ENCODE measurements around the gene YTHDF1.

DNA sequence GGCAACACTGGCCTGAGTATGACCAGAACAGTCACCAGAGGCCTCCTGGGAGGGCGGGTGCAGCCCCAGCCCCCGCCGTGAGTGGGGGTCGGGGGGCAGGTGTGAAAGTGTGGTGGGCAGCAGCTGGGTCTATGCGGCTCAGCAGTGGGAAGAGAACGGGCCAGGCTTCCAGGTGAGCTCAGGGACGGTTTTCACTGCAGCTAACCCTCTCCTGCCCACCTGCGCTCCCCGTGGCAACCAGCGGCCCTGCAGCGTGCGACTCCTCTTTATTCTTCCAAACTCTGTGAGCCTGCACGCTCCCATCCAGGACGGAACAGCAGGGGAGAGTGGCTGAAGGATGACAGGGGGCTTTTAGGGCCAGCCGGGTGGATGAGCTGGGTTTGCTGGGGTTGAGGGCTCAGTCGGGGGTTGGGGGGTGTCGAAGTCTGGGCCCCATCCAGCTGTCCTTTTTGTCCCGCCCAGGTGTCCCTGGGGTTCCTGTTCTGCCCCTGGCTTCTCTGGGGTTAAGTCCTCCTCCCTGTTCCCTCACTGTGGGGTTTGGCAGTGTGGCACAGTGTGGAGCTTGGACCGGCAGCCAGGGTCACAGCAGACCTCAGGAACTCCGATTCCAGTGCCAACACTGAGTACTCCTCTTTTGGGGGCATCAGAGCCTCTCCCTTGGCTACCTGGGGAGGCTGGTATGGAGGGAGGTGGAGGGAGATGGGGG lies 18.9 kb upstream of the YTHDF1 start:
- TF ChIP-seq, protein P1, sequence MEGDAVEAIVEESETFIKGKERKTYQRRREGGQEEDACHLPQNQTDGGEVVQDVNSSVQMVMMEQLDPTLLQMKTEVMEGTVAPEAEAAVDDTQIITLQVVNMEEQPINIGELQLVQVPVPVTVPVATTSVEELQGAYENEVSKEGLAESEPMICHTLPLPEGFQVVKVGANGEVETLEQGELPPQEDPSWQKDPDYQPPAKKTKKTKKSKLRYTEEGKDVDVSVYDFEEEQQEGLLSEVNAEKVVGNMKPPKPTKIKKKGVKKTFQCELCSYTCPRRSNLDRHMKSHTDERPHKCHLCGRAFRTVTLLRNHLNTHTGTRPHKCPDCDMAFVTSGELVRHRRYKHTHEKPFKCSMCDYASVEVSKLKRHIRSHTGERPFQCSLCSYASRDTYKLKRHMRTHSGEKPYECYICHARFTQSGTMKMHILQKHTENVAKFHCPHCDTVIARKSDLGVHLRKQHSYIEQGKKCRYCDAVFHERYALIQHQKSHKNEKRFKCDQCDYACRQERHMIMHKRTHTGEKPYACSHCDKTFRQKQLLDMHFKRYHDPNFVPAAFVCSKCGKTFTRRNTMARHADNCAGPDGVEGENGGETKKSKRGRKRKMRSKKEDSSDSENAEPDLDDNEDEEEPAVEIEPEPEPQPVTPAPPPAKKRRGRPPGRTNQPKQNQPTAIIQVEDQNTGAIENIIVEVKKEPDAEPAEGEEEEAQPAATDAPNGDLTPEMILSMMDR (IDR thresholded peaks at IDR 0.05; ENCODE audit: control extremely low read depth in 1 of 3, insufficient read depth in 1 of 3, low read depth in 1 of 3, low read length in 3 of 3) = peak; percentile 59 to 88 (median 81)
- no peak for TF ChIP-seq SIX5 (IDR thresholded peaks at IDR 0.05; ENCODE audit: low read depth, low read length)
- no peak for TF ChIP-seq POLR2A (IDR thresholded peaks at IDR 0.05; ENCODE audit: control extremely low read depth in 1 of 2, low read depth in 2 of 2, low read length in 2 of 2)

Measured in H1 (cell line).